Loucy (cell line): ENCODE data around the gene RBM33.

ENCODE experiments used
- H2AFZ ChIP-seq: fragments of 200-600 bp; sonication (generic); 2 replicates; pipeline ENCODE4 v1.6.0; 2016; ENCODE audit warnings: antibody characterized with exemption, mild to moderate bottlenecking, low read length, moderate library complexity
- H3F3A ChIP-seq: fragments of 200-600 bp; 2 replicates; pipeline ENCODE4 v1.6.0; 2016; ENCODE audit warnings: antibody characterized with exemption, low read depth, mild to moderate bottlenecking
- H3K27me3 ChIP-seq: fragments of 200-600 bp; sonication (generic); 2 replicates; pipeline ENCODE4 v1.6.1; 2014; ENCODE audit warnings: low read length, mild to moderate bottlenecking; ENCODE audit not compliant: insufficient read depth, poor library complexity, severe bottlenecking
- H3K36me3 ChIP-seq: fragments of 200-600 bp; sonication (generic); 2 replicates; pipeline ENCODE4 v1.6.1; 2016; ENCODE audit warnings: low read length; ENCODE audit not compliant: insufficient read depth
- H3K4me1 ChIP-seq: fragments of 200-600 bp; sonication (generic); 2 replicates; pipeline ENCODE4 v1.5.1; 2014; ENCODE audit warnings: low read length, mild to moderate bottlenecking; ENCODE audit not compliant: insufficient read depth, poor library complexity, severe bottlenecking
- H3K4me2 ChIP-seq: fragments of 200-600 bp; sonication (generic); 2 replicates; pipeline ENCODE4 v1.6.0; 2014; ENCODE audit warnings: antibody characterized with exemption, low read length, low read depth, mild to moderate bottlenecking; ENCODE audit not compliant: poor library complexity, severe bottlenecking
- H3K4me3 ChIP-seq: fragments of 200-600 bp; sonication (generic); 2 replicates; pipeline ENCODE4 v1.5.1; 2014; ENCODE audit warnings: low read length, mild to moderate bottlenecking, mixed read lengths; ENCODE audit not compliant: poor library complexity, severe bottlenecking
- H3K79me2 ChIP-seq: fragments of 200-600 bp; sonication (generic); 2 replicates; pipeline ENCODE4 v1.6.1; 2014; ENCODE audit warnings: low read length; ENCODE audit not compliant: insufficient read depth
- H3K9ac ChIP-seq: fragments of 200-600 bp; sonication (generic); 2 replicates; pipeline ENCODE4 v1.6.0; 2014; ENCODE audit warnings: mild to moderate bottlenecking, low read depth, low read length, moderate library complexity; ENCODE audit not compliant: poor library complexity, severe bottlenecking
- H3K9me2 ChIP-seq: fragments of 200-600 bp; sonication (generic); replicated peaks from 2 replicates; pipeline ENCODE4 v1.6.1; 2016; ENCODE audit warnings: low read depth, low read length, mixed read lengths
- H3K9me3 ChIP-seq: fragments of 200-600 bp; sonication (generic); 2 replicates; pipeline ENCODE4 v1.6.1; 2014; ENCODE audit warnings: mild to moderate bottlenecking, antibody characterized with exemption, low read length, low read depth; ENCODE audit not compliant: insufficient read depth
- H4K20me1 ChIP-seq: fragments of 200-600 bp; sonication (generic); 2 replicates; pipeline ENCODE4 v1.6.0; 2014; ENCODE audit warnings: antibody characterized with exemption, low read length, mild to moderate bottlenecking; ENCODE audit not compliant: insufficient read depth, poor library complexity, severe bottlenecking
- CTCF ChIP-seq: fragments of 200-600 bp; sonication (generic); conservative IDR thresholded peaks from 2 replicates; pipeline ENCODE4 v1.5.1; 2014; ENCODE audit warnings: mild to moderate bottlenecking, antibody characterized with exemption, low read length
- EZH2phosphoT487 ChIP-seq: fragments of 200-600 bp; IDR thresholded peaks from 2 replicates; pipeline ENCODE4 v1.6.1; 2018; ENCODE audit warnings: antibody characterized with exemption, mild to moderate bottlenecking, moderate library complexity, borderline replicate concordance

The RBM33 gene

GRCh38 chr7:155765458-155765857 lies 121.0 kb downstream of the RBM33 start:
- peak overlapping the region; percentile 70 for H3K4me3 ChIP-seq
- H3K9me3 ChIP-seq: no peaks in the 10 kb centered on the region
- H3K27me3 ChIP-seq: no peaks in the 10 kb centered on the region
- peak overlapping the region; percentile 88 for H3K4me2 ChIP-seq
- H3F3A ChIP-seq: peaks cover 34% of the 10 kb centered on the region
- no peak for TF ChIP-seq EZH2phosphoT487
- no peak for TF ChIP-seq CTCF
- H3K9me2 ChIP-seq: no peaks in the 10 kb centered on the region
- H2AFZ ChIP-seq: no peak overlapping the region
- H3K4me1 ChIP-seq: peaks cover 68% of the 10 kb centered on the region
- peaks cover 56% of the 10 kb centered on the region for H3K36me3 ChIP-seq
- peak overlapping the region; percentile 86 for H3K9ac ChIP-seq
- no peaks in the 10 kb centered on the region for H4K20me1 ChIP-seq
- H3K79me2 ChIP-seq: peaks cover 49% of the 10 kb centered on the region

GRCh38 chr7:155766386-155766785 lies 121.9 kb downstream of the RBM33 start:
- Histone ChIP-seq H3K4me2 (no peak overlapping the region), H3K4me1 (peaks cover 61% of the 10 kb centered on the region), H3F3A (peaks cover 34% of the 10 kb centered on the region), H3K4me3 (no peak overlapping the region), H4K20me1 (no peaks in the 10 kb centered on the region), H3K79me2 (peaks cover 39% of the 10 kb centered on the region), H3K27me3 (no peaks in the 10 kb centered on the region), H3K9ac (no peak overlapping the region), H3K36me3 (peaks cover 65% of the 10 kb centered on the region), H3K9me3 (no peaks in the 10 kb centered on the region), H3K9me2 (no peaks in the 10 kb centered on the region), H2AFZ (no peak overlapping the region)
- no peak for TF ChIP-seq CTCF

GRCh38 chr7:155766966-155767916 lies 122.8 kb downstream of the RBM33 start:
- no peak overlapping the region for H3K4me3 ChIP-seq
- peaks cover 31% of the 10 kb centered on the region for H3K79me2 ChIP-seq
- no peaks in the 10 kb centered on the region for H3K9me3 ChIP-seq
- no peak overlapping the region for H2AFZ ChIP-seq
- H3K27me3 ChIP-seq: no peaks in the 10 kb centered on the region
- H4K20me1 ChIP-seq: no peaks in the 10 kb centered on the region
- peaks cover 70% of the 10 kb centered on the region for H3K36me3 ChIP-seq
- no peak overlapping the region for H3K4me2 ChIP-seq
- peaks cover 31% of the 10 kb centered on the region for H3F3A ChIP-seq
- no peaks in the 10 kb centered on the region for H3K9me2 ChIP-seq
- peaks cover 53% of the 10 kb centered on the region for H3K4me1 ChIP-seq
- H3K9ac ChIP-seq: peak overlapping the region; percentile 5
- peak; percentile 51 for TF ChIP-seq CTCF
- no peak for TF ChIP-seq EZH2phosphoT487
